ENCODE data around the gene FLRT2. TPM values are rescaled to one million over a fixed set of nuclear protein-coding genes. Genes with fewer than 3 reads are reported as not detected.

Gene FLRT2
- total RNA-seq, 1 donor from 2014 or later = 24.6 TPM

GRCh38 chr14:85617791-85618190 lies 87.8 kb downstream of the FLRT2 start:
- Histone ChIP-seq H3K36me3 (peaks cover 6 to 17% of the 10 kb centered on the region in 2 donors), H3K4me1 (no peaks in the 10 kb centered on the region), H3K9me3 (no peaks in the 10 kb centered on the region), H3K27me3 (no peaks in the 10 kb centered on the region), H3K27ac (no peak overlapping the region), H3K4me3 (no peak overlapping the region)
- TF ChIP-seq, protein P1, sequence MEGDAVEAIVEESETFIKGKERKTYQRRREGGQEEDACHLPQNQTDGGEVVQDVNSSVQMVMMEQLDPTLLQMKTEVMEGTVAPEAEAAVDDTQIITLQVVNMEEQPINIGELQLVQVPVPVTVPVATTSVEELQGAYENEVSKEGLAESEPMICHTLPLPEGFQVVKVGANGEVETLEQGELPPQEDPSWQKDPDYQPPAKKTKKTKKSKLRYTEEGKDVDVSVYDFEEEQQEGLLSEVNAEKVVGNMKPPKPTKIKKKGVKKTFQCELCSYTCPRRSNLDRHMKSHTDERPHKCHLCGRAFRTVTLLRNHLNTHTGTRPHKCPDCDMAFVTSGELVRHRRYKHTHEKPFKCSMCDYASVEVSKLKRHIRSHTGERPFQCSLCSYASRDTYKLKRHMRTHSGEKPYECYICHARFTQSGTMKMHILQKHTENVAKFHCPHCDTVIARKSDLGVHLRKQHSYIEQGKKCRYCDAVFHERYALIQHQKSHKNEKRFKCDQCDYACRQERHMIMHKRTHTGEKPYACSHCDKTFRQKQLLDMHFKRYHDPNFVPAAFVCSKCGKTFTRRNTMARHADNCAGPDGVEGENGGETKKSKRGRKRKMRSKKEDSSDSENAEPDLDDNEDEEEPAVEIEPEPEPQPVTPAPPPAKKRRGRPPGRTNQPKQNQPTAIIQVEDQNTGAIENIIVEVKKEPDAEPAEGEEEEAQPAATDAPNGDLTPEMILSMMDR (IDR thresholded peaks at IDR 0.05) = no peak
- no peak for DNase-seq (ENCODE audit: low spot score in 2 of 2)
- intact Hi-C loops (cut with DNase I) = no loop called here

- no peak overlapping the region for H3K27ac ChIP-seq
Measured at GRCh38 chr14:85618390-85618789, 88.4 kb downstream of the FLRT2 start.

GRCh38 chr14:85618978-85619377 lies 89.0 kb downstream of the FLRT2 start:
- TF ChIP-seq, protein P1 (IDR thresholded peaks at IDR 0.05) = no peak
- Histone ChIP-seq H3K27me3 (no peaks in the 10 kb centered on the region), H3K36me3 (peaks cover 6 to 17% of the 10 kb centered on the region in 2 donors), H3K9me3 (no peaks in the 10 kb centered on the region), H3K4me3 (no peak overlapping the region), H3K27ac (no peak overlapping the region), H3K4me1 (no peaks in the 10 kb centered on the region)
- no peak for DNase-seq (ENCODE audit: low spot score in 2 of 2)
- intact Hi-C loops (cut with DNase I) = no loop called here

More at GRCh38 chr14:85618390-85618789, 88.4 kb downstream of the FLRT2 start:
- H3K4me1 ChIP-seq = no peaks in the 10 kb centered on the region
- no peaks in the 10 kb centered on the region for H3K27me3 ChIP-seq
- DNase-seq (ENCODE audit: low spot score in 2 of 2) = no peak
- peaks cover 6 to 17% of the 10 kb centered on the region in 2 donors for H3K36me3 ChIP-seq
- TF ChIP-seq, protein P1 (IDR thresholded peaks at IDR 0.05) = no peak
- no peaks in the 10 kb centered on the region for H3K9me3 ChIP-seq
- intact Hi-C loops (cut with DNase I) = no loop called here
- H3K4me3 ChIP-seq = no peak overlapping the region

DNA sequence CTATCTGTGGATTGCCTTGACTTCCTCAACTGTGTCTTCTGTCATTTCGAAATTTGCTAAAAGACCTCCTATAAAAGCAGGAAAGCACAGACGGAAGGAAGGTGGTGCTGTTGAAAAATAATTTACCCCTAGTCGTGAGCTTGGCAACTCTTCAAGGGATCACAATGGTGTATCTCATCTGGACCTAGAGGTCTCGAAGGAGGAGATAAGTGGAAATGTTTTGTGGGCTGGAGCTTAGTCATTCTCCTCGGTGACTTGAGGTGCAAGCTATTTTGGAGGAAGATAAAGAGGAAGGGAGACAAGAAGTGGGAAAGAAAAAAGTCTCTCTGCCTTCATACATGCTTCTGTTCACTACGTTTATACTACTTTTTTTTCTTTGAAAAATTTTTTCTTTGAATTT lies 89.9 kb downstream of the FLRT2 start:
- TF ChIP-seq, protein P1 (IDR thresholded peaks at IDR 0.05) = no peak
- no peak for DNase-seq (ENCODE audit: low spot score in 2 of 2)
- Histone ChIP-seq H3K9me3 (no peaks in the 10 kb centered on the region), H3K27me3 (no peaks in the 10 kb centered on the region), H3K27ac (no peak overlapping the region), H3K4me1 (no peaks in the 10 kb centered on the region), H3K36me3 (peaks cover 6 to 17% of the 10 kb centered on the region in 2 donors), H3K4me3 (no peak overlapping the region)
- intact Hi-C loops (cut with DNase I) = no loop called here

DNA sequence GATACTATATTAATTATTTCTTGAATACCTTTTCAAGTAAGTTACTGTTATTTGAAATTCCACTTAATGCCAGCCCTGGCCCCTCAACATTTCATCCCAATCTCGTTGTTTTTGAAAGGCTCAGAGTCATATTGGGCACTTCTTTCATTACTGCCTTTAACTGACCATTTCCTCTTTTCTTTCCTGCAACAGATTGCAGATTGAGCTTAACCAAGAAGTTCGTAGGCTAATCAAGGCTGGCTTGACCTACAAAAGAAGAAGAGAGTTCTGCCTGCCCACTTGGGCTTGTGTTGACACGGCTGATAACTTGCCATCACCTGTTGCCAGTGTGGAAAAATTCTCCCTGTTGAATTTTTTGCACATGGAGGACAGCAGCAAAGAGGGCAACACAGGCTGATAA lies 91.0 kb downstream of the FLRT2 start:
- H3K36me3 ChIP-seq = peaks cover 6 to 17% of the 10 kb centered on the region in 2 donors
- DNase-seq (ENCODE audit: low spot score in 2 of 2) = no peak
- intact Hi-C loops (cut with DNase I) = no loop called here
- TF ChIP-seq, protein P1 (IDR thresholded peaks at IDR 0.05) = no peak
- no peak overlapping the region for H3K27ac ChIP-seq
- H3K9me3 ChIP-seq = no peaks in the 10 kb centered on the region
- no peak overlapping the region for H3K4me3 ChIP-seq
- H3K27me3 ChIP-seq = no peaks in the 10 kb centered on the region
- H3K4me1 ChIP-seq = no peaks in the 10 kb centered on the region

DNA sequence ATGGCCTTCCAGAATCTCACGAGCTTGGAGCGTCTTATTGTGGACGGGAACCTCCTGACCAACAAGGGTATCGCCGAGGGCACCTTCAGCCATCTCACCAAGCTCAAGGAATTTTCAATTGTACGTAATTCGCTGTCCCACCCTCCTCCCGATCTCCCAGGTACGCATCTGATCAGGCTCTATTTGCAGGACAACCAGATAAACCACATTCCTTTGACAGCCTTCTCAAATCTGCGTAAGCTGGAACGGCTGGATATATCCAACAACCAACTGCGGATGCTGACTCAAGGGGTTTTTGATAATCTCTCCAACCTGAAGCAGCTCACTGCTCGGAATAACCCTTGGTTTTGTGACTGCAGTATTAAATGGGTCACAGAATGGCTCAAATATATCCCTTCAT lies 92.2 kb downstream of the FLRT2 start:
- DNase-seq (ENCODE audit: low spot score in 2 of 2) = no peak
- intact Hi-C loops (cut with DNase I) = no loop called here
- Histone ChIP-seq H3K4me3 (no peak overlapping the region), H3K27me3 (no peaks in the 10 kb centered on the region), H3K36me3 (peaks cover 6 to 17% of the 10 kb centered on the region in 2 donors), H3K4me1 (no peaks in the 10 kb centered on the region), H3K9me3 (no peaks in the 10 kb centered on the region), H3K27ac (no peak overlapping the region)
- TF ChIP-seq, protein P1 (IDR thresholded peaks at IDR 0.05) = no peak

Measured in ascending aorta (tissue), 2 donors.